Muscle layer of colon (tissue), 2 donors: ENCODE measurements around the gene STEAP3.

ENCODE experiments used
- H3K27ac ChIP-seq: one replicate; pipeline ENCODE4 v1.7.0; 2013; ENCODE audit warnings: low read depth, mild to moderate bottlenecking, low read length, moderate library complexity
- H3K27me3 ChIP-seq, 2 donors: one replicate each; pipeline ENCODE4 v1.7.0; 2013; ENCODE audit warnings: low read length in 2 of 2, mild to moderate bottlenecking in 2 of 2; ENCODE audit not compliant: insufficient read depth in 2 of 2, control insufficient read depth in 1 of 2
- H3K36me3 ChIP-seq: one replicate; pipeline ENCODE4 v1.7.0; 2013; ENCODE audit warnings: mild to moderate bottlenecking, low read length; ENCODE audit not compliant: insufficient read depth
- H3K4me1 ChIP-seq: one replicate; pipeline ENCODE4 v1.7.0; 2013; ENCODE audit warnings: mild to moderate bottlenecking, low read length; ENCODE audit not compliant: insufficient read depth
- H3K4me3 ChIP-seq, 2 donors: one replicate each; pipeline ENCODE4 v1.7.0; 2013; ENCODE audit warnings: low read length in 2 of 2, low read depth in 1 of 2, mild to moderate bottlenecking in 1 of 2, moderate library complexity in 1 of 2
- H3K9ac ChIP-seq: one replicate; pipeline ENCODE4 v1.7.0; 2013; ENCODE audit warnings: low read length
- H3K9me3 ChIP-seq: one replicate; pipeline ENCODE4 v1.7.0; 2013; ENCODE audit warnings: mild to moderate bottlenecking, low read length
- donor health status: abdominal sarcoma.
- donor health status: Adenocarcinoma of cecum.

The STEAP3 gene

DNA sequence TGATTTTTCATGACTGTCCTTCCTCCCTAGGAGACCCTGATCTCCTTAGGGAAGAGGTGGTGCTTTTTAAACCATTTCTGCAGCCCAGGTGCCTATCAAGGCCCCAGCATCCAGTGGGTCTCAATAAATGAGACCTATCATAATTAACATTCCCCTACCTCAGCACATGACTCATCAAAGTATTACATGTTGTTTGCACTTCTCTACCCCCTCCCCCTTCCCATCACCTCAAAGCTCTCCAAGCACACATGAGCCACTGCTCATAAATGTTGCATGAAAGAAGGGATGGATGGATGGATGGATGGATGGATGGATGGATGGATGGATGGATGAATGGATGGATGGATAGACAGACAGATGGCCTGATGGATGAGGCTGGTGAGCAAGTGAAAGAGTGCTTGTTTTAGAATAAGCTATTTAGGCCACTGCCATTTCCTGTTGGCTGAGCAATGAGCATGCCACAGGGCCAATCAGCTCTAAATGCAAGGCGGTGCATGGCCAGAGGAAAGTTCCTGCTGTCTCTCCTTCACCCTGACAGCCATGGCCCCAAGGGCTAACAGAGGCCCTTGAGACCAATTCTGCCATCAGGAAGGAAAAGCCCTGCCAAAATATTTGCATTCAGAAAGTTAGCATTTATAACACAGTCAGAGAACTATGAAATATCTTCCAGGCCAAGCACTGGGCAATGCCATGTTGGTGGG lies 20.9 kb upstream of the STEAP3 start:
- Histone ChIP-seq H3K9me3 (no peaks in the 10 kb centered on the region), H3K9ac (no peak overlapping the region), H3K27ac (no peak overlapping the region), H3K36me3 (no peaks in the 10 kb centered on the region), H3K4me3 (no peak overlapping the region), H3K4me1 (no peaks in the 10 kb centered on the region), H3K27me3 (no peaks in the 10 kb centered on the region)

DNA sequence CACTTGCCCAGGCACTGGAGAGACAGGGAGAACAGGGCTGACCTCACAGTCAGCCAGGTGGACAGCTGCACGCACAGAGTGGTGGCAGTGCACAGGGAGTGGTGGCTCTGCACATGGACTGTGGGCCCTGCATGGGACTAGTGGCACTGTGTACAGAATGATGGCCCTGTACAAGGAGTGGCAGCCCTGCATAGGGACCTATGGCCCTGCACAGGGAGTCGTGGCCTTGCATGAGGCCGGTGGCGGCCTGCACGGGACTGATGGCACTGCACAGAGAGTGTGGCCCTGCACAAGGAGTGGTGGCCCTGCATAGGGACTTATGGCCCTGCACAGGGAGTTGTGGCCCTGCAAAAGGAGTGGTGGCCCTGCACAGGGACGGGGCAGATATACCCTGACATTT lies 19.1 kb upstream of the STEAP3 start:
- no peaks in the 10 kb centered on the region for H3K27me3 ChIP-seq
- H3K9me3 ChIP-seq: no peaks in the 10 kb centered on the region
- no peaks in the 10 kb centered on the region for H3K36me3 ChIP-seq
- no peak overlapping the region for H3K27ac ChIP-seq
- no peak overlapping the region for H3K4me3 ChIP-seq
- H3K4me1 ChIP-seq: no peaks in the 10 kb centered on the region
- no peak overlapping the region for H3K9ac ChIP-seq

DNA sequence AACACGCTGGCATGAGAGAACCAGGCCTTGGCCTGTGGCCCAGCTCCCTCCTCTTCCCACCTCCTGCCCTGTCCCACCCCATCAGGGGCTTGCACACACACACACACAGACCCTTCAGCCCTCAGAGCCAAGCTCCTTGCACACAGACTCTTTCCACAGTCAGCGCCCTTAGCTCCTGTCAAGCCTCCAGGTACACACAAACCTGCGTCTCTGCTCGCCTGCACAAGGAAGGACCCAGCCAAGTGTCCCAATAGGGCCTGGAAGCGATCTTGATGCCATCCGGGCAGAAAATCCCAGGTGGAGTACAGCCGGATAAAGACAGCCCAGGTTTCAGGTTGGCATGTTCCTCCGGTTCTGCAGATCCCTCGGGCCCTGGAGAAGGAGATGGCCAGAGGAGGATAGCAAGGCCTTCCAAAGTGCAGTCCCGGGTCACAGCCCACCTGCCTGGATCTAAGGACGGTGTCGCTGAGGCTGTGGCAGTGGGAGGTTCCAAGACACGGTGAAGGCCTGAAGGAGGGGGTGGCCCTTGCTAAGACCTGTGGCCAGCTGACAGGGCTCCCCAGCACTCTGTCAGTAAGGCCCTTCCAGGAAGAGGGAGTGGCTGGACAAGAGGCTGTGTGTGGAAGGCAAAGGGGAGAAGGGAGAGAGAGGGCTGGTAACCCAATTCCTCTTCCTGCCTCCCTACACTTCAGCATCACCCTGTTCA lies 18.5 kb upstream of the STEAP3 start:
- Histone ChIP-seq H3K4me1 (no peaks in the 10 kb centered on the region), H3K4me3 (no peak overlapping the region), H3K9ac (no peak overlapping the region), H3K36me3 (no peaks in the 10 kb centered on the region), H3K27me3 (no peaks in the 10 kb centered on the region), H3K27ac (no peak overlapping the region), H3K9me3 (no peaks in the 10 kb centered on the region)

DNA sequence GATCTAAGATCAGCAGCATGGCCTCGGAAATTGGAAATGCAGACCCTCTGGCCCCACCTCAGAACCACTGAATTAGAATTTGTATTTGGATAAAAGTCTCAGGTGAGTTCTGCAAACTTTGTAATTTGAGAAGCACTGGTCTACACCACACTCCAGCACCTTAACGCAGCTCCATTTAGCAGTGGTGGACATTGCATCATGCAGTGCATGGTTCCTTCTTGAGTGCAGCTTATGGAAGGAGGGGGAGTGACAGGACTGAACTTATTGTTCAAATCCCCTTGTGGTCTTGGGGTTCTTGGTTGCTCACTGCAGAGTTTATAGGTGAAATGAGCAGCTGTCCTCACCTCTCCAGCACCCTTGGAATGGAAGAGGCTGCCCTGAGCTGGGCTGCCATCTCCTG lies 17.4 kb upstream of the STEAP3 start:
- H3K27me3 ChIP-seq: no peaks in the 10 kb centered on the region
- no peaks in the 10 kb centered on the region for H3K4me1 ChIP-seq
- no peak overlapping the region for H3K4me3 ChIP-seq

DNA sequence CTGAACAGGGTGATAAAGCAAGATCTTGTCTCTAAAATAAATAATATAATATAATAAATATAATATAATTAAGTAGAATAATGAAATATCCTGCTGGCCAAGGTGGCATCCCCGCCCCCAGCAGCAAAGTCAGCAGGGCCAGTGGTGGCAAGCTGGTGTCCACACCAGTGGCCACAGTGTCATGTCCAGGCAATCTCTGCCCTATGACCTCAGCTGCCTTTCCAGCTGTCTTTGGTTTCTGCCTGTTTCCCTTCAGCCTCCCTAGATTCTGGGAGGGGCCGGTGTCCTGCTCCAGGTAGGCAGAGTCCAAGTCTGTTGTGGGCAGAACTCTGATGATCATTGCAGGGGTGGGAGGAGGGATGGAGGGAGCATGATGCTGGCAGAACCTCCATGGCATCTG lies 16.2 kb upstream of the STEAP3 start:
- Histone ChIP-seq H3K27ac (no peak overlapping the region), H3K9me3 (no peaks in the 10 kb centered on the region), H3K4me3 (no peak overlapping the region), H3K9ac (no peak overlapping the region), H3K36me3 (no peaks in the 10 kb centered on the region), H3K4me1 (no peaks in the 10 kb centered on the region), H3K27me3 (no peaks in the 10 kb centered on the region)

More for the DNA sequence above, 17.4 kb upstream of the STEAP3 start:
- Histone ChIP-seq H3K36me3 (no peaks in the 10 kb centered on the region), H3K27ac (no peak overlapping the region), H3K9ac (no peak overlapping the region), H3K9me3 (no peaks in the 10 kb centered on the region)

DNA sequence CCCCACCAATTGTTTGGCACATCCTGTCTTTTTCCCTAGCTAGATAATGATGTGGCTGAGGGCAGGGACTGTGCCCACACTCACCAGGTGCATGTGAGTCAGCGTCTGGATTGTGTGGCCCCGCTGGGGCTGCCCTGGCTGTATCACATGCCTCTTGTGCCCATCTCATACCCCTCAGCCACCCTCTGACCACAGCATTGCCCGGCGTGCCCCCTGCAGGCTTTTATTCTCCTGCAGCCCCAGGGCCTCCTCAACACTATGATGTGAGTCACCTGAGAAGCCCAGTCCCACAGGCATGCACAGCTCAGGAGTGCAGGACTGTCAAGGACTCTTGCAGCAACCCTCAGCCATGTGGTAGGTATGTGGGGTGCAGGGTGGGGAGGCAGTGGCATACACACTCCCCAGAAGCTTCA lies 14.8 kb upstream of the STEAP3 start:
- H3K4me1 ChIP-seq: no peaks in the 10 kb centered on the region
- H3K27me3 ChIP-seq: no peaks in the 10 kb centered on the region
- no peaks in the 10 kb centered on the region for H3K9me3 ChIP-seq
- H3K4me3 ChIP-seq: no peak overlapping the region
- H3K9ac ChIP-seq: no peak overlapping the region
- no peak overlapping the region for H3K27ac ChIP-seq
- no peaks in the 10 kb centered on the region for H3K36me3 ChIP-seq

DNA sequence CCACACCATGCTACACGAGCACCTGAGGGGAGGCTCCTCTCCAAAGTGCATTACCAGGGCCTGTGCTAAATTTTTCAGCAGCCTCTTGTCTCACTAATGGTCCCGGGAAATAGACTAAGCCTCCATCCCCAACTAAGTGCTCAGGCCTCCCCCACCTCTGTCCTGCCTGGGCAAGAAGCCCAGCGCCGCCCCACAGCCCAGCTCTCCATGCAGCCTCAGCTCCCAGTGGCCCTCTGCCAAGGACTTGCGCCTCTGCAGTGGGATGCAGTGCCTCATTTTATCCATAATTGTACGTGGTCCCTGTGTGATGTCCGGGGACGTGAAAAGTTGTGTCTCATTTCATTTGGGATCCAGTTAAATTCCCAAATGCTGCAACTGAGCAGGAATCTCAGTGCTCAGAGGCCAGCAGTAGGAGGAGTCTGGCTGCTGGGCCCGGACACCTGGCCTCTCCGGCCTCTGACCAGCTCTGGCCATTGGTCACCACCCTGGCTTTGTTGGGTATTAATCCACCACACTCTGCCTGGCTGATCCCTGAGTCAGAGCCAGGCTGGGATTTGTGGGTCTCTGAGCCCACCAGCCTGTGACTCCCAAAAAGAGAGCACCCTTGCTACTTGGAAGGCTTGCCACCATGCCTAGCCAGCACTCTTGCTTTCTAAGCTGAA lies 11.4 kb upstream of the STEAP3 start:
- H3K27ac ChIP-seq: no peak overlapping the region
- no peaks in the 10 kb centered on the region for H3K36me3 ChIP-seq

DNA sequence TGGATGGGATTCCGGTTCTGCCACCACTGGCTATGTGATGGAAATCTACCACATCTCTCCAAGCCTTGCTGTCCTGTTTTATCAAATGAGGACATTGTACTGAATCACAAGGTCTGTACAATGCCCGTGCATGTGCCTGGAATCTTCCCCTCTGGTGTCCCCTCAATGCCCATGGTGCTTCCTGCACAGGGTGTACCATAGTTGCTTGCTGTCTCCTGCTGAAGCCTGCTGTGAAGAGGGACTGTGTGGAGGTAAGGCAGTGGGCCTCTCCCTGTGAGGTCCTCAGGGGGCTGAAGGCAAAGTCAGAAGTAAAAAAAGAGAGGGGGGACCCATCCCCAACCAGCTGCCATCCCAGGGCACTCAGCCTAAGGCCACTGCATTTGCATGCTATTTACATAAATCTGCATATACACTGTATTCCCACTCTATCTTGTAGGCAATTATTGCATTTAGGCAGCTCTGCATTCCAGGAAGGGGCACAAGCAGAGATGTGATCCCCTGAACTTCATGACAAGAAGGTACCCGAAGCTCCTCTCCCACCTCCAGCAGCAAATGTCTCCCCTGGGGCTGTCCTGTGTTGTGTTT lies 9.1 kb upstream of the STEAP3 start:
- Histone ChIP-seq H3K27me3 (no peaks in the 10 kb centered on the region), H3K4me3 (no peak overlapping the region), H3K4me1 (no peaks in the 10 kb centered on the region), H3K36me3 (no peaks in the 10 kb centered on the region), H3K9ac (no peak overlapping the region), H3K27ac (no peak overlapping the region), H3K9me3 (no peaks in the 10 kb centered on the region)

More for the DNA sequence above, 11.4 kb upstream of the STEAP3 start:
- Histone ChIP-seq H3K9ac (no peak overlapping the region), H3K27me3 (no peaks in the 10 kb centered on the region), H3K9me3 (no peaks in the 10 kb centered on the region), H3K4me3 (no peak overlapping the region), H3K4me1 (no peaks in the 10 kb centered on the region)

DNA sequence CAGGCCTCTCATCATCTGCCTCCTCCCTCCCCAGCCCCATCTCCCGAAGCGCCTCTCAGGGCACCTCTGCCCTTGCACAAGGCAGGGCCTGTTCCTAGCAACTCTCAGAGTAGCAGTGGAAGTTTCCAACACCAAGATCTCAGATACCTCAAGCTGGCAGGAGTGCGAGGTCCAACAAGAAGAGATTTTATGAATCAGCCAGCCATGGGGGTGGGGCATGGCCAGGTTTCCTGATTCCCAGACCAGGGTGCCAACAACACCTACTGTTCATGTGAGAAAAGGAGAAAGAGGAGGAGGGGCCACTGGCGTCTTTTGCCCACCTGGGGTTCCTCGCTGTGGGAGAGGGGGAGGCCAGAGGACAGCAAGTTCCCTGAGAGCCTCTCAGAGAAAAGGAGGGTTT lies 6.6 kb upstream of the STEAP3 start:
- Histone ChIP-seq H3K27me3 (no peaks in the 10 kb centered on the region), H3K36me3 (no peaks in the 10 kb centered on the region), H3K27ac (no peak overlapping the region), H3K9ac (no peak overlapping the region), H3K9me3 (no peaks in the 10 kb centered on the region), H3K4me3 (no peak overlapping the region), H3K4me1 (no peaks in the 10 kb centered on the region)

DNA sequence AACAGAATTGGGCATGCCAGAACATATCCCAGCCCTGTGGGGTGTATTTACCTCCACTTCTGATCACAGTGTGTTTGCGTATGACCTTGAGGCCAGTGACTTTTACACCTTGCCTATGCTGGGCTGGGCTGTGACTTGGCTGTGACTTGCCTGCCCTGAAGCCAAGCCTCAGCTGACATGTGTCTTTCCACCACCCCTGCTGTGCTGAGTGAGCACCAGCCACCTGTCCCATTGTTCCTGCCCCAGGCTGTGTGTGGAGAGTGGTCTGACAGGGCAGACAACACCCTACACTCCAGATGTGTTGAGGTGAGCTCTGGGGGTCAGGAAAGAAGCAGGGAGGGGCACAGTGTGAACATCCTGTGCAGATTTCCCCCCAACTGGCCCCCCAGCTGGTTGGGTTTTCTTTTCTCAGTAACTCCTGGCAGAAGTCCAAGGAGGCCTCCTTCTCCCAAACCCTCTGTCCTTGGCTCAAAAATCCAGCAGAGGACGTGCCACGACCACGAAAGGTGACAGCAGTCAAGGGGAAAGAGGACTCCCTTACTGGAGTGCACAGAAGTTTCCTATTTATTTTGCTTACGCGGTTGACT lies 5.1 kb upstream of the STEAP3 start:
- Histone ChIP-seq H3K27me3 (no peaks in the 10 kb centered on the region), H3K4me1 (no peaks in the 10 kb centered on the region), H3K36me3 (no peaks in the 10 kb centered on the region), H3K27ac (no peak overlapping the region), H3K9ac (no peak overlapping the region), H3K4me3 (no peak overlapping the region), H3K9me3 (no peaks in the 10 kb centered on the region)

DNA sequence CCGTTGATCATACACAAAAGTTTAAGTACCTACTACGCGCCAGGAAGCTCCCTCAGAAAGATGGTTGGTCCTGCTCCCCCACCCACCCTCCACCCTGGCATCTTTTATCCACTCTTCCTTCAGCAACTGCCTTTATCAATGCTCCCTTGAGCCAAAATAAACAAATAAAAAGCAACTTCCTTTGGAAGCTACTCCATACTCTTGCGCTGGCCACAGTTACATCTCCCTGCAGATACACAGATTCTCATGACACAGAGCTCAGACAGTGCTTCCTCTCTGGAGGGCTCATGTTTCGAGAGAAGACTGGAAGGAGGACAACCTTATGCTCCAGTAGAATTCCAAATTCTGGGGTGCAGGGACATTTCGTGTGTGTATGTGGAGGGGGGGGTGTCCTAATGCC lies 3.8 kb upstream of the STEAP3 start:
- peaks cover 0 to 12% of the 10 kb centered on the region in 2 donors for H3K27me3 ChIP-seq
- no peak overlapping the region for H3K4me3 ChIP-seq
- H3K4me1 ChIP-seq: peaks cover 7% of the 10 kb centered on the region
- no peaks in the 10 kb centered on the region for H3K9me3 ChIP-seq
- no peak overlapping the region for H3K9ac ChIP-seq
- no peaks in the 10 kb centered on the region for H3K36me3 ChIP-seq
- no peak overlapping the region for H3K27ac ChIP-seq
